Activated naive CD4-positive, alpha-beta T cell treated with anti-CD3 and anti-CD28 coated beads, Interleukin-2, amount 10 ng/mL, durations not matched to agents 5 hours and 36 hours (primary cell): ENCODE results near the gene TBX15. TPM values are rescaled to one million over a fixed set of nuclear protein-coding genes. Genes with fewer than 3 reads are reported as not detected.

Source experiments
- total RNA-seq, 2 experiments: library from RNA; stranded (reverse); gene quantifications; one replicate each; pipeline ENCODE4 v1.2.3, GENCODE V29; 2021

TBX15 gene
- not detected for total RNA-seq

GRCh38 chr1:118988186-118989005, at the start of gene TBX15:
Gene TBX15 (minus strand): TSS chr1:118988343. CDS start chr1:118987795, 548 bp downstream.

Other genes with a start within 250 kb of the TBX15 start
- gene WARS2, start 152.3 kb upstream of the TBX15 start, total RNA-seq: 10 to 100 TPM; 10.4 to 11.8 TPM